DOHH2 (cell line): ENCODE measurements around the gene TCFL5.

ENCODE experiments used
- CTCF ChIP-seq: fragments of 200-600 bp; sonication (generic); IDR thresholded peaks from one replicate; pipeline ENCODE4 v1.5.1; 2014; ENCODE audit warnings: antibody characterized with exemption, mild to moderate bottlenecking, low read depth, low read length; ENCODE audit not compliant: poor library complexity, severe bottlenecking
- EZH2phosphoT487 ChIP-seq: fragments of 200-600 bp; sonication (generic); IDR thresholded peaks from 2 replicates; pipeline ENCODE4 v1.6.1; 2017; ENCODE audit warnings: borderline replicate concordance, mild to moderate bottlenecking, antibody characterized with exemption, low read length, moderate library complexity, mixed read lengths

- TF ChIP-seq CTCF (no peak), EZH2phosphoT487 (no peak)
Measured at GRCh38 chr20:62892348-62893304, 31.0 kb upstream of the TCFL5 start.
